HepG2 (cell line): ENCODE results near the gene SMAP2. TPM values are rescaled to one million over a fixed set of nuclear protein-coding genes. Genes with fewer than 3 reads are reported as not detected.

Experiments
- CHD4 ChIP-seq: fragments of 200-600 bp; sonication (generic); IDR thresholded peaks from 2 replicates; pipeline ENCODE4 v1.7.0; 2017; ENCODE audit warnings: mild to moderate bottlenecking, low read length, borderline replicate concordance
- HDAC6 ChIP-seq: fragments of 200-600 bp; sonication (generic); IDR thresholded peaks from 2 replicates; pipeline ENCODE4 v1.7.0; 2017; ENCODE audit warnings: mild to moderate bottlenecking, antibody characterized with exemption, low read length, low read depth
- IRF2 ChIP-seq: IDR thresholded peaks from 2 replicates; pipeline ENCODE4 v1.6.1; 2018; ENCODE audit warnings: missing genetic modification reagents, missing compliant biosample characterization
- KLF6 ChIP-seq: IDR thresholded peaks from 2 replicates; pipeline ENCODE4 v1.8.0; 2016; ENCODE audit warnings: missing biosample characterization, missing genetic modification reagents
- MLXIP ChIP-seq: sonication (generic); formaldehyde crosslinking; IDR thresholded peaks from 2 replicates; pipeline ENCODE4 v1.9.0; 2021; ENCODE audit warnings: missing genetic modification reagents, borderline replicate concordance
- SAFB2 ChIP-seq: sonication (generic); formaldehyde crosslinking; IDR thresholded peaks from 2 replicates; pipeline ENCODE4 v1.5.1; 2020; ENCODE audit warnings: missing genetic modification reagents, low read depth, mild to moderate bottlenecking, borderline replicate concordance
- SPEN ChIP-seq: sonication (generic); formaldehyde crosslinking; IDR thresholded peaks from 2 replicates; pipeline ENCODE4 v1.5.1; 2020; ENCODE audit warnings: low read depth, mild to moderate bottlenecking, missing genetic modification reagents
- ZBTB1 ChIP-seq: sonication (generic); formaldehyde crosslinking; IDR thresholded peaks from 2 replicates; pipeline ENCODE4 v1.4.0; 2020; ENCODE audit warnings: missing genetic modification reagents, borderline replicate concordance
- ZFP91 ChIP-seq: sonication (generic); formaldehyde crosslinking; IDR thresholded peaks from 2 replicates; pipeline ENCODE4 v1.9.0; 2022; ENCODE audit warnings: missing genetic modification reagents, mild to moderate bottlenecking, borderline replicate concordance
- ZNF225 ChIP-seq: sonication (generic); formaldehyde crosslinking; IDR thresholded peaks from 2 replicates; pipeline ENCODE4 v1.4.0; 2020; ENCODE audit warnings: mild to moderate bottlenecking, missing genetic modification reagents
- ZNF280D ChIP-seq: sonication (generic); formaldehyde crosslinking; IDR thresholded peaks from 2 replicates; pipeline ENCODE4 v1.5.1; 2020; ENCODE audit warnings: mild to moderate bottlenecking, missing genetic modification reagents
- ZNF281 ChIP-seq: sonication (generic); formaldehyde crosslinking; IDR thresholded peaks from 2 replicates; pipeline ENCODE4 v1.4.0; 2020; ENCODE audit warnings: missing genetic modification reagents, borderline replicate concordance
- ZNF335 ChIP-seq: sonication (generic); formaldehyde crosslinking; IDR thresholded peaks from 2 replicates; pipeline ENCODE4 v1.4.0; 2020; ENCODE audit warnings: missing genetic modification reagents
- ZNF577 ChIP-seq: sonication (generic); formaldehyde crosslinking; IDR thresholded peaks from 2 replicates; pipeline ENCODE4 v1.4.0; 2020; ENCODE audit warnings: mild to moderate bottlenecking, low read depth, missing genetic modification reagents, borderline replicate concordance
- ZNF639 ChIP-seq: conservative IDR thresholded peaks from 2 replicates; pipeline ENCODE4 v1.6.1; 2018; ENCODE audit warnings: missing genetic modification reagents
- ZNF878 ChIP-seq: sonication (generic); formaldehyde crosslinking; IDR thresholded peaks from 2 replicates; pipeline ENCODE4 v1.8.1; 2023; ENCODE audit warnings: mild to moderate bottlenecking, missing genetic modification reagents, moderate library complexity
- polyA plus RNA-seq, 8 experiments: library from polyadenylated mRNA; depleted of rRNA in 3 of 8; stranded (reverse) in 7 of 8; unstranded in 1 of 8; fragments of >200 nt; fragmentation: Illumina TruSeq in 4 of 8; extraction: Trizol in 4 of 8; gene quantifications; 2 replicates each; pipeline versions ENCODE4 v1.2.1 to v1.2.3, GENCODE V29; 2011 to 2016; ENCODE audit warnings: low read depth in 4 of 8, missing spikeins in 1 of 8, mixed read lengths in 1 of 8; ENCODE audit not compliant: insufficient read depth in 1 of 8
- total RNA-seq, 5 experiments: library from RNA; depleted of rRNA; stranded (reverse); fragments of >200 nt; fragmentation: Illumina TruSeq; extraction: Trizol; gene quantifications; 2 replicates each; pipeline ENCODE4 v1.2.3, GENCODE V29; 2016; ENCODE audit warnings: low read depth in 1 of 5

Gene SMAP2
- total and polyA plus RNA-seq, 2 of the 13 experiments (the other 11 are each of a cell fraction or from before 2014, with no cell fraction given), result 19.0 to 22.3 TPM

- peak; percentile 73; the same call in 1 of the 2 replicates for TF ChIP-seq ZNF335 (CRISPR knock-in tag)
- no peak for TF ChIP-seq MLXIP
- TF ChIP-seq ZNF878 (CRISPR knock-in tag), result no peak
- TF ChIP-seq ZNF225 (CRISPR knock-in tag), result no peak
- TF ChIP-seq ZNF281, result peak; percentile 15; the same call in 1 of the 2 replicates
- TF ChIP-seq ZBTB1 (CRISPR knock-in tag), result no peak
- 0 out of 2 replicates have a peak, but pooled peaks have one; percentile 18 for TF ChIP-seq SAFB2
- peak; percentile 65 for TF ChIP-seq ZFP91 (CRISPR knock-in tag)
- peak; percentile 50; the same call in 1 of the 2 replicates for TF ChIP-seq SPEN (CRISPR knock-in tag)
- peak; percentile 89; the same call in 1 of the 2 replicates for TF ChIP-seq ZNF280D (CRISPR knock-in tag)
- peak; percentile 63; the same call in 1 of the 2 replicates for TF ChIP-seq IRF2 (CRISPR knock-in tag)
- TF ChIP-seq ZNF577 (CRISPR knock-in tag), result no peak
- no peak for TF ChIP-seq CHD4
- no peak for TF ChIP-seq KLF6 (CRISPR knock-in tag)
- no peak for TF ChIP-seq HDAC6
- TF ChIP-seq ZNF639, result no peak
These were observed 34.6 kb upstream of the SMAP2 start (continued) for GRCh38 chr1:40338745-40339419.
